Head of caudate nucleus (tissue), 42 donors: Measurements from ENCODE around the gene TEDC1.
"Not testable (repeated sequence)": the region's sequence is repeated elsewhere in the genome, so short reads cannot be mapped to it uniquely, and the experiment has no call there.

Source experiments
- DNase-seq, 42 donors: peaks; one replicate each; pipeline versions ENCODE4 v3.0.0 to v3.0.0-alpha.2; 2020 to 2021; ENCODE audit warnings: mixed read lengths in 7 of 42
- intact Hi-C: fragments of 100-400 bp; cut with DNase I; formaldehyde crosslinking; loops from one replicate; pipeline ENCODE4 v1.15.0; 2022

The TEDC1 gene

DNA sequence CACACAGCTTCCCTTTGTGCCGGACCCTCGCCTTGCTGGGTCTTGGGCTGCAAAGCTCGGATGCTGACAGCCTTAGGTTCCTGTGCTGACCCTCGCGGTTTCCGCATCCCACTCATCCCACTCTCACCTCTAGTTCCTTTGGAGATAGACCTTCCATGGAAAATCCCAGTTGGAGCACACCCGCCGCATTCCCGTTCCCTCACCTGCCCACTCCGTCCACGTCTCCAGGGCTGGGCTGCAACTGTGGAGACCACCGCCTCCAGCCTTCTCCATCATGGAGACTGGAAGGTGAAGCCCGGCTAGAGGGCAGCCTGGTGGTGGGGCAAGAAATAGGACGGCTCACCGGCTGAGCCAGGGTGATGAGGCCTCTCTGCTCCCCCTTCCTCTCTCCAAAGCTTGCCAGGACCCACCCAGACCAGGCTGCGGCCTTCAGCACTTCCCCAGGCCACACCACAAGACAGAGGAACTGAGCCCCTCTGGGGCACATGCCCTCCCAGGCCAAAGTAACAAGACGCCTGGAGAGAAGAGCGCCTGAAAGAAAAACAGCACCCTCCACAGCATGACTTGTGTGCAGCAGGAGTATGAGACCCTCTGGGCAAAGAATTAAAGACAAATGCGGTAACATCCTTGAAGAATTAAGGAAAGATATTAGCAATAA is 50.3 kb downstream of the TEDC1 start:
- intact Hi-C loops: no loop called here
- DNase-seq: peak in 1 of 42 donors; percentile 23

DNA sequence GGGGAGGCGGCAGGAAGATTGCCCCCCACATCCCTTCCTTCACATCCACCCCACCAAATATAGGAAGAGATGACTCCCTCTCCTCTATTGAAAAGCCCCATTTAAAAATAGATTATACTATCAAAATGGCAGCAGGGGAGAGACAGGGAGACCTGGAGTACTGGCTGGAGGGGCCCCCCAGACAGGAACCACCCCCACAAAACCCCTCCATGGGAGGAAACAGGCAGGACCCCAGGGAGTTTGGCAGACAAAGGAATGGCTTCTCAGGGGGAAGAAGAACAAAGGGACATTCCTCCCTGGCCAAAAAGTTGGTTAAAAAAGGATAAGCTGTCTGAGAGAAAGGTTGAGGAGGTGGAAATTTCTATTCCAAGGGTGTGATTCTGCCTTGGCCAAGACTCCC is 54.6 kb downstream of the TEDC1 start:
- intact Hi-C loops, DNase-seq: not testable (repeated sequence)

DNA sequence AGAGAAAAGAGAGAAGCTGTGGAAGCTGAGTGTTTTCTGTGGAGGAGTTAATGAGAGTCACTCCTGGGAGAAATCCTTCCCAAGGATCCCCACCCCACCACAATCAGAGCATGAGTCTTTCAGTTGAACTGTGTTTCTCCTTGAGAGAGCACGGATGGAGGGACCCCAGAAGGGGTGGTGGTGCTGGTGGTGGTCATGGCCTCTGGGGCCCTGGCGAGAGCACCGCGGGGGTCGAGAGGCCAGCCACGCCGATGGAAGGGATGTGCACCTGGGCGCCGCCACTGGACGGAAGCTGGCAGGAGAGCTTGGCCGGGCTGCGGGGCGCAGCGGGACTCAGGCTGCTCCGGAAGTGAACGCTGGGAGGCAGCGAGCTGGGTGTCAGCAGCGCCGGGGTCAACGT is 55.4 kb downstream of the TEDC1 start:
- DNase-seq, intact Hi-C loops: not testable (repeated sequence)

DNA sequence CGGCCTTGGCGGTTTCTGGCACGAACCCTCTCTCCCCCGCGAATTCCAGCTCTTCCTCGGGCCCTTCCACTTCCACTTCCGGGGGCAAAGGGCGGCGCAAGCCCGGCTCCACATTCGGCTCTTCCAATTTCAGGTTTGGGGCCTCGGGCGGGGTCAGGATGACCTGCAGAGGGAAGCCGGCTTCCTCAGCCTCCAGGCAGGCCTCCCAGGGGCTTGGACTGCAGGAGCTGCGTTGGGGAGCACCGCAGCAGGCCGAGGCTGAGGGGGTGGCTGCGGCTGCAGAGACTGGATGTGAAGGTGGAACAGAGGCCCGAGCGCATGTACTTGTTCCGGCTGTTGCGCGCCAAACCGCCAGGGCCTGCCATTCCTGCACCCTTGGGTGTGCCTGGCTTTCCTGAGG is 56.0 kb downstream of the TEDC1 start:
- intact Hi-C loops: not testable (repeated sequence)
- peak in 1 of 42 donors; percentile 12 for DNase-seq

DNA sequence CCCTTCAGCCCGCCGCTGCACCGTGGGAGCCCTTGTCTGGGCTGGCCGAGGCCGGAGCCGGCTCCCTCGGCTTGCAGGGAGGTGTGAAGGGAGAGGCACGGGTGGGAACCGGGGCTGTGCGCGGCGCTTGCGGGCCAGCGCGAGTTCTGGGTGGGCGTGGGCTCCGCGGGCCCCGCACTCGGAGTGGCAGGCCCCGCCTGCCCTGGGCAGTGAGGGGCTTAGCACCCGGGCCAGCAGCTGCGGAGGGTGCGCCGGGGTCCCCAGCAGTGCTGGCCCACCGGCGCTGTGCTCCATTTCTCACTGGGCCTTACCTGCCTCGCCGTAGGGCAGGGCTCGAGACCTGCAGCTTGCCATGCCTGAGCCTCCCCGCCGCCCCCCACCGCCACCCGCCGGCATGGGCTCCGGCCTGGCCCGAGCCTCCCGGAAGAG is 56.7 kb downstream of the TEDC1 start:
- intact Hi-C loops: no loop called here
- peak in 1 of 42 donors; percentile 9 for DNase-seq
